GM06990 (cell line): ENCODE measurements around the gene HBG2.

Experiments
- DNase-seq: peaks from one replicate; pipeline ENCODE4 v3.0.0-alpha.2; 2011; ENCODE audit not compliant: insufficient read length; ENCODE audit errors: extremely low read depth
- H3K27me3 ChIP-seq: replicated peaks from 2 replicates; pipeline ENCODE4 v1.6.0; 2011; ENCODE audit warnings: low read length; ENCODE audit not compliant: control insufficient read depth, insufficient read depth
- H3K36me3 ChIP-seq: 2 replicates; pipeline ENCODE4 v1.5.1; 2011; ENCODE audit warnings: low read length; ENCODE audit not compliant: control insufficient read depth, insufficient read depth
- H3K4me3 ChIP-seq: replicated peaks from 2 replicates; pipeline ENCODE4 v1.5.1; 2011; ENCODE audit warnings: low read depth, mild to moderate bottlenecking, control low read depth, low read length
- TF ChIP-seq, protein P1 (sequence below): IDR thresholded peaks from 2 replicates; pipeline ENCODE4 v1.5.1; 2011; ENCODE audit warnings: low read length, control low read depth, mild to moderate bottlenecking, inconsistent platforms; ENCODE audit not compliant: insufficient read depth, poor library complexity, severe bottlenecking

Gene HBG2

DNA sequence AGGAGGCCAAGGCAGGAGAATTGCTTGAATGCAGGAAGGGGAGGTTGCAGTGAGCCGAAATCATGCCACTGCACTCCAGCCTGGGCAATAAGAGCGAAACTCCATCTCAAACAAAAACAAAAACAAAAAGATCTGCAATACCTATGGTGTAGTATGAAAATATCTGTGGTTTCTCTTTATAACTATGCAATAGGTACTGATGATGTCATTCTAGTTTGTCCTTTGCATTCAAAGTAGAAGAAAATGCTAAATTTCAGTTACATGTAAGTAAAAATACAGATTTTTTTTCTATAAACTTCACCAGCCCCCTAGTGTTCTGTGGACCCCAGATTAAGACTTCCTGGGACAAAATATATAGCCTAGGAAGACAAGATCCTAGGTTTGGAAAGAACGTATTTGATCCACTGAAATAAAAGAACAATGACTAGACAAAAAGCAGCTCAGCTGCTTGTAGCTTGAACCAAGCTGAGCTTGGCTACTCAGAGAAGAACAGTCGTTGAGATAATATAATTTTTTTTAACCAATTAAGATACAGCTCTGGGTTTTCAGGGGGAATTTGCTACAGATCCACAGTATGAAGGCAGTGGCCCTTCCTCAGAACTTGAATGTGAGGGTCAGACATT is 17.9 kb upstream of the HBG2 start:
- no peak for DNase-seq
- TF ChIP-seq, protein P1, sequence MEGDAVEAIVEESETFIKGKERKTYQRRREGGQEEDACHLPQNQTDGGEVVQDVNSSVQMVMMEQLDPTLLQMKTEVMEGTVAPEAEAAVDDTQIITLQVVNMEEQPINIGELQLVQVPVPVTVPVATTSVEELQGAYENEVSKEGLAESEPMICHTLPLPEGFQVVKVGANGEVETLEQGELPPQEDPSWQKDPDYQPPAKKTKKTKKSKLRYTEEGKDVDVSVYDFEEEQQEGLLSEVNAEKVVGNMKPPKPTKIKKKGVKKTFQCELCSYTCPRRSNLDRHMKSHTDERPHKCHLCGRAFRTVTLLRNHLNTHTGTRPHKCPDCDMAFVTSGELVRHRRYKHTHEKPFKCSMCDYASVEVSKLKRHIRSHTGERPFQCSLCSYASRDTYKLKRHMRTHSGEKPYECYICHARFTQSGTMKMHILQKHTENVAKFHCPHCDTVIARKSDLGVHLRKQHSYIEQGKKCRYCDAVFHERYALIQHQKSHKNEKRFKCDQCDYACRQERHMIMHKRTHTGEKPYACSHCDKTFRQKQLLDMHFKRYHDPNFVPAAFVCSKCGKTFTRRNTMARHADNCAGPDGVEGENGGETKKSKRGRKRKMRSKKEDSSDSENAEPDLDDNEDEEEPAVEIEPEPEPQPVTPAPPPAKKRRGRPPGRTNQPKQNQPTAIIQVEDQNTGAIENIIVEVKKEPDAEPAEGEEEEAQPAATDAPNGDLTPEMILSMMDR: no peak
- Histone ChIP-seq H3K27me3 (no peaks in the 10 kb centered on the region; the same call in 1 of the 2 replicates), H3K4me3 (no peak overlapping the region), H3K36me3 (no peaks in the 10 kb centered on the region)

DNA sequence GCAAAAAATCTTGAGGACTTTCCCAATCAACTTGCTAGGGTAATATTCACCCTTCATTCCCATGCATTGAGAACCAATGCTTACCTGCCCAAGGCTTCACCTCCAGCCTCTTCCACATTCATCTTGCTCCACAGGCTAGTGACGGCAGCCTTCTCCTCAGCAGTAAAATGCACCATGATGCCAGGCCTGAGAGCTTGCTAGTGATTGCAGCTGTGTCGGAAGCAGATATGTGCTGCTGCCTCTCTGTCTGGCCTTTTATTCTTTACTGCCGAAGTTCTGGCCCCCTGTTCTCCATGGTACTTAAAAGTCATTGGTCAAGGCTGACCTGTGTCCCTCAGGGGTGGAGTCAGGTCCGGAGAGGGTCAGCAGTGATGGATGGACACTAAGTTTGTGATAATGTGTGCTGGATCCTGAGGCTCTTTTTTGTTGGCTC is 15.2 kb upstream of the HBG2 start, which contains the start of gene HBE1:
Gene HBE1 (minus strand): TSS at position 231 of the 433 bp plus-strand sequence. CDS start 55 bp downstream, at position 176.
- H3K36me3 ChIP-seq: no peaks in the 10 kb centered on the region
- DNase-seq: no peak
- no peak within 1 kb of the TSS for H3K4me3 ChIP-seq
- TF ChIP-seq, protein P1: no peak
- H3K27me3 ChIP-seq: no peaks in the 10 kb centered on the region; the same call in 1 of the 2 replicates

GRCh38 chr11:5267033-5267563 is 12.5 kb upstream of the HBG2 start:
- Histone ChIP-seq H3K4me3 (no peak overlapping the region), H3K27me3 (no peaks in the 10 kb centered on the region; the same call in 1 of the 2 replicates), H3K36me3 (no peaks in the 10 kb centered on the region)
- DNase-seq: no peak
- TF ChIP-seq, protein P1: no peak

DNA sequence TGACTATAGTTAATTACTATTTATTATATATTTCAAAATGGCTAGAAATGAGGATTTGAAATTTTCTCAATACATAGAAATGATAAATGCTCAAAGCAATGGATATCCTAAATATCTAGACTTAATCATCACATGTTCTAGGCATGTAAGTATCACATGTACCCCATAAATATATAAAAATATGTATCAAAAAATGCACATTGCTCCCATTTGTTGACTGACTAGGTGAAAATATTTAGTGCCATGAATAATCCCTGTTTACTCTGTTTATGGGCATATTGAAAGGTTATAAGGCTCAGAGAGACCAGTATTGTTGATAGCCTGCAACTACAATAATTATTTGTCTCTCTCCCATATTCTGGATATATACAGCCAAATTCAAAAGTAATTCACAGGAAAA is 12.0 kb upstream of the HBG2 start:
- TF ChIP-seq, protein P1: no peak
- Histone ChIP-seq H3K27me3 (no peaks in the 10 kb centered on the region; the same call in 1 of the 2 replicates), H3K36me3 (no peaks in the 10 kb centered on the region), H3K4me3 (no peak overlapping the region)
- DNase-seq: no peak

DNA sequence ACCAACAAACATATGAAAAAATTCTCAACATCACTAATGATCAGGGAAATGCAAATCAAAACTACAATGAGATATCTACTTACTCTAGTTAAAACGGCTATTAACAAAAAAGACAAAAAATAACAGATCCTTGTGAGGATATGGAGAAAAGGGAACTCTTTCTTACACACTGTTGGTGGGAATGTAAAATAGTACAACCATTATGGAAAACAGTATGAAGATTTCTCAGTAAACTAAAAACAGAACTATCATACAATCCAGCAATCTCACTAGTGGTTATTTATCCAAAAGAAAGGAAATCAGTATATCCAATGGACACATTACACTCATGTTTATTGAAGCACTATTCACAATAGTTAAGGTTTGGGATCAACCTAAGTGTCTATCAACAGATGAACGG is 11.3 kb upstream of the HBG2 start:
- no peak for DNase-seq
- TF ChIP-seq, protein P1: no peak
- H3K27me3 ChIP-seq: no peaks in the 10 kb centered on the region; the same call in 1 of the 2 replicates

More for the DNA sequence above, 11.3 kb upstream of the HBG2 start:
- Histone ChIP-seq H3K4me3 (no peak overlapping the region), H3K36me3 (no peaks in the 10 kb centered on the region)
